ENCODE results near the gene MMRN2. TPM values are rescaled to one million over a fixed set of nuclear protein-coding genes. Genes with fewer than 3 reads are reported as not detected.
"Not testable (repeated sequence)": the region's sequence is repeated elsewhere in the genome, so short reads cannot be mapped to it uniquely, and the experiment has no call there.

MMRN2 gene
- total RNA-seq, 1 experiment from 2014 or later: not detected

DNA sequence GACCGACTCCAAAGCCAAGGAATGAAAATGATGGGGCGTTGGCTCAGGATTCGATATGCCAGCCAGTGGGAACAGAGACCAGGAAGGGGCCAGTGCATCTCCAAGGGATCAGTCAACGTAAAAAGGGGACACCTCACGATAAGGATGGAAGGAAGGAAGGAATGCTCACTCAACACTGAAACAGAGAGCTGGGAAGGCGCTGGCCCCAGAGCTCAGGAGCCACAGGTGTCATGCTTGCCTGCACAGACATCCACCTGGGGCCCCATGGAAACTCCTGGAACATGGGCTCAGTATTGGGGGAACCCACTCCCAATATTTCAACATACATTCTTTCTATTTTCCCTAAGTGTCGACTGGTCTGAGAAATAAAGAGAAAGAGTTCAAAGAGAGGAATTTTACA is 5.3 kb downstream of the MMRN2 start:
- BruUV-seq (replicated peaks): no TSS peak
- Histone ChIP-seq H3K4me3 (ENCODE audit: low read depth, low read length, poor library complexity, severe bottlenecking) (no peak overlapping the region), H3K27me3 (replicated peaks; ENCODE audit: insufficient read depth, low read depth, low read length, poor library complexity) (no peaks in the 10 kb centered on the region), H3K9me3 (ENCODE audit: low read depth, low read length, poor library complexity, severe bottlenecking) (no peaks in the 10 kb centered on the region), H3K4me1 (ENCODE audit: insufficient read depth, low read length, poor library complexity, severe bottlenecking) (peaks cover 25% of the 10 kb centered on the region), H3K36me3 (ENCODE audit: insufficient read depth, low read length, poor library complexity, severe bottlenecking) (no peaks in the 10 kb centered on the region), H3K27ac (ENCODE audit: low read depth, low read length, poor library complexity, severe bottlenecking) (no peak overlapping the region)
- CTCF ChIA-PET: interaction anchor here (0.8 kb wide), 1 partner anchor 14 kb away, joined by 3 read pairs; no protein-coding TSS in a partner anchor
- POLR2A ChIA-PET (ENCODE audit: low non-redundant PET): no interaction called here
- intact Hi-C loops (cut with micrococcal nuclease; ENCODE audit: unreplicated experiment): no loop called here
- no peak for TF ChIP-seq EZH2 (IDR thresholded peaks at IDR 0.05; ENCODE audit: borderline replicate concordance, low read depth, low read length, poor library complexity, severe bottlenecking)
- TF ChIP-seq, protein P1, sequence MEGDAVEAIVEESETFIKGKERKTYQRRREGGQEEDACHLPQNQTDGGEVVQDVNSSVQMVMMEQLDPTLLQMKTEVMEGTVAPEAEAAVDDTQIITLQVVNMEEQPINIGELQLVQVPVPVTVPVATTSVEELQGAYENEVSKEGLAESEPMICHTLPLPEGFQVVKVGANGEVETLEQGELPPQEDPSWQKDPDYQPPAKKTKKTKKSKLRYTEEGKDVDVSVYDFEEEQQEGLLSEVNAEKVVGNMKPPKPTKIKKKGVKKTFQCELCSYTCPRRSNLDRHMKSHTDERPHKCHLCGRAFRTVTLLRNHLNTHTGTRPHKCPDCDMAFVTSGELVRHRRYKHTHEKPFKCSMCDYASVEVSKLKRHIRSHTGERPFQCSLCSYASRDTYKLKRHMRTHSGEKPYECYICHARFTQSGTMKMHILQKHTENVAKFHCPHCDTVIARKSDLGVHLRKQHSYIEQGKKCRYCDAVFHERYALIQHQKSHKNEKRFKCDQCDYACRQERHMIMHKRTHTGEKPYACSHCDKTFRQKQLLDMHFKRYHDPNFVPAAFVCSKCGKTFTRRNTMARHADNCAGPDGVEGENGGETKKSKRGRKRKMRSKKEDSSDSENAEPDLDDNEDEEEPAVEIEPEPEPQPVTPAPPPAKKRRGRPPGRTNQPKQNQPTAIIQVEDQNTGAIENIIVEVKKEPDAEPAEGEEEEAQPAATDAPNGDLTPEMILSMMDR (conservative IDR thresholded peaks at IDR 0.05; ENCODE audit: low read depth, low read length): no peak
- no peak for DNase-seq (ENCODE audit: low spot score)

DNA sequence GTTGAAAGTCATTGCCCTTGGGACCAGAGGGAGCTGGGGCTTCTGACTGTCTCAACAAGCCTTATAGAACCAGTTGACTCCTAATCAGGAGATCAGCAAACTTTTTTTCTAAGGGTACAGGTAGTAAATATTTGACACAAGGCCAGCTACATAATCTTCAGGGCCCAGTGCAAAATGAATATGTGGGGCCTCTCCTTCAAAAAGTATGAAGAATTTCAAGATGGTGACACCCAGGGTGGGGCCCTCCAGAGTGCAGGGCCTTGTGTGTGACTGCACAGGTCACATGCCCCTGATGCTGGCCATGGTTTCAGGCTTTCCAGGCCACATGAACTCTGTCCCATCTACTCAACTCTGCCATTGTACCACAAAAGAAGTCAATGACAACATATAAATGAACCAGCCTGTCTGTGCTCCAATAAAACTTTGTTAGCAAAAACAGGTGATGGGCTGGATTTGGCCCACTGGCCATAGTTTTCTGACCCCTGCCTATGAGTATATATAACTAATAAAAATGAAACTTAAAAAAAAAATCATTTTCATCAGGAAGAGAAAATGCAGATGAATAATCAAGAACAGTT is 6.1 kb downstream of the MMRN2 start:
- intact Hi-C loops (cut with micrococcal nuclease; ENCODE audit: unreplicated experiment): no loop called here
- no peak overlapping the region for H3K4me3 ChIP-seq (ENCODE audit: low read depth, low read length, poor library complexity, severe bottlenecking)
- no peak for DNase-seq (ENCODE audit: low spot score)
- H3K4me1 ChIP-seq (ENCODE audit: insufficient read depth, low read length, poor library complexity, severe bottlenecking): peaks cover 25% of the 10 kb centered on the region
- no peaks in the 10 kb centered on the region for H3K36me3 ChIP-seq (ENCODE audit: insufficient read depth, low read length, poor library complexity, severe bottlenecking)
- no TSS peak for BruUV-seq (replicated peaks)
- H3K27ac ChIP-seq (ENCODE audit: low read depth, low read length, poor library complexity, severe bottlenecking): no peak overlapping the region
- TF ChIP-seq, protein P1 (conservative IDR thresholded peaks at IDR 0.05; ENCODE audit: low read depth, low read length): no peak
- TF ChIP-seq EZH2 (IDR thresholded peaks at IDR 0.05; ENCODE audit: borderline replicate concordance, low read depth, low read length, poor library complexity, severe bottlenecking): no peak
- ChIA-PET POLR2A (ENCODE audit: low non-redundant PET) (no interaction called here), CTCF (interaction anchor here (0.8 kb wide), 1 partner anchor 15 kb away, joined by 3 read pairs; no protein-coding TSS in a partner anchor)
- H3K27me3 ChIP-seq (replicated peaks; ENCODE audit: insufficient read depth, low read depth, low read length, poor library complexity): no peaks in the 10 kb centered on the region
- H3K9me3 ChIP-seq (ENCODE audit: low read depth, low read length, poor library complexity, severe bottlenecking): no peaks in the 10 kb centered on the region

DNA sequence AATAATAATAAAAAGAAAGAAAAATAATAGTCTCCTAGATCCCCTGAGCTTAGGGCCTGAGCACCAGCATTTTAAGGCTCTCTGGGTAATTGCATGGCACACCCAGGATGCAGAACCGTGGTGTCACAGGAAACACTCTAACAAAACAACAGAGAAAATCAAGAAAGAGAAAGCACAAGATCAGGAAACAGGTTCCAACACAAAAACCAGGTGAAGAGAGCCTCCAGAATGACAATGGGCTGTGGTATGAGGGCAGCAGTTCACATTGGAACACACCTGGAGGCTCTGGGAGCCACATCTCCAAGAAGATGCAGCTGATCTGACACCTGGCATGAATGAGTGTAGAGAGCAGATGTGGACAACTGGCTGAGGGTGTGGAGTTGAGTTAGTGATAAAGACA is 7.1 kb downstream of the MMRN2 start:
- no TSS peak for BruUV-seq (replicated peaks)
- no peaks in the 10 kb centered on the region for H3K36me3 ChIP-seq (ENCODE audit: insufficient read depth, low read length, poor library complexity, severe bottlenecking)
- H3K4me1 ChIP-seq (ENCODE audit: insufficient read depth, low read length, poor library complexity, severe bottlenecking): peaks cover 20% of the 10 kb centered on the region
- H3K27me3 ChIP-seq (replicated peaks; ENCODE audit: insufficient read depth, low read depth, low read length, poor library complexity): no peaks in the 10 kb centered on the region
- POLR2A ChIA-PET (ENCODE audit: low non-redundant PET): no interaction called here
- no peak overlapping the region for H3K4me3 ChIP-seq (ENCODE audit: low read depth, low read length, poor library complexity, severe bottlenecking)
- no peak overlapping the region for H3K27ac ChIP-seq (ENCODE audit: low read depth, low read length, poor library complexity, severe bottlenecking)
- DNase-seq (ENCODE audit: low spot score): no peak
- no peaks in the 10 kb centered on the region for H3K9me3 ChIP-seq (ENCODE audit: low read depth, low read length, poor library complexity, severe bottlenecking)
- CTCF ChIA-PET: no interaction called here
- intact Hi-C loops (cut with micrococcal nuclease; ENCODE audit: unreplicated experiment): no loop called here
- TF ChIP-seq, protein P1 (conservative IDR thresholded peaks at IDR 0.05; ENCODE audit: low read depth, low read length): no peak
- no peak for TF ChIP-seq EZH2 (IDR thresholded peaks at IDR 0.05; ENCODE audit: borderline replicate concordance, low read depth, low read length, poor library complexity, severe bottlenecking)

DNA sequence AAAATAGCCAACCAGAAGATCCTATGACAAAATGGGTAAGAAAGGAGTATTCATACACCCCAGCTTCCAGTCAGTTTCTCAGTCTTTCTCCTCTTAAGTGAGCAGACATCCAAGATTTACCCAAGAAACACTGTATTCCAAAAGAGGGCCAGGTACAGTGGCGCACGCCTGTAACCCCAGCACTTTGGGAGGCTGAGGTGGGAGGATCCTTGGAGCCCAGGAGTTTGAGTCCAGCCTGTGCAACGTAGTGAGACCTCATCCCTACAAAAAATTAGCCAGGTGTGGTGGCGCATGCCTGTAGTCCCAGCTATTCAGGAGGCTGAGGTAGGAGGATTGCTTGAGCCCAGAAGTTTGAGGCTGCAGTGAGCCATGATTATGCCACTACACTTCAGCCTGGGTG is 9.6 kb downstream of the MMRN2 start:
- BruUV-seq (replicated peaks); H3K27ac ChIP-seq (ENCODE audit: low read depth, low read length, poor library complexity, severe bottlenecking); H3K4me3 ChIP-seq (ENCODE audit: low read depth, low read length, poor library complexity, severe bottlenecking); H3K4me1 ChIP-seq (ENCODE audit: insufficient read depth, low read length, poor library complexity, severe bottlenecking); intact Hi-C loops (cut with micrococcal nuclease; ENCODE audit: unreplicated experiment); H3K9me3 ChIP-seq (ENCODE audit: low read depth, low read length, poor library complexity, severe bottlenecking); POLR2A ChIA-PET (ENCODE audit: low non-redundant PET); H3K36me3 ChIP-seq (ENCODE audit: insufficient read depth, low read length, poor library complexity, severe bottlenecking); DNase-seq (ENCODE audit: low spot score); H3K27me3 ChIP-seq (replicated peaks; ENCODE audit: insufficient read depth, low read depth, low read length, poor library complexity): not testable (repeated sequence)
- CTCF ChIA-PET: interaction anchor here (0.8 kb wide), 1 partner anchor 32 kb away, joined by 3 read pairs; no protein-coding TSS in a partner anchor
